OCI-LY7 (cell line): ENCODE data around the gene UPF3B. TPM values are rescaled to one million over a fixed set of nuclear protein-coding genes. Genes with fewer than 3 reads are reported as not detected.
A peak's percentile ranks its signal among the peaks of the same experiment; 100 is the strongest.

ENCODE experiments used
- BruUV-seq: library from RNA; stranded (reverse); fragments of 400-500 nt; replicated peaks from 2 replicates; lab custom pipeline; 2021; lab: Mats Ljungman, UMichigan
- CTCF ChIA-PET: fragments of 300-600 bp; sonication (Branson Sonifier 250); formaldehyde crosslinking; loops from one replicate; lab custom pipeline; 2022; ENCODE audit warnings: antibody characterized with exemption; ENCODE audit not compliant: unreplicated experiment; lab: Charles Lee
- POLR2A ChIA-PET: fragments of 300-600 bp; sonication (Branson Sonifier 250); formaldehyde crosslinking; loops from one replicate; lab custom pipeline; 2022; ENCODE audit warnings: antibody characterized with exemption; lab: Charles Lee
- DNase-seq: peaks from one replicate; pipeline ENCODE4 v3.0.0-alpha.2; 2015; ENCODE audit warnings: low spot score
- H2AFZ ChIP-seq: fragments of 200-600 bp; sonication (generic), shearing (Covaris generic); 2 replicates; pipeline ENCODE4 v1.6.1; 2014; ENCODE audit warnings: mild to moderate bottlenecking, antibody characterized with exemption, low read length, moderate library complexity
- H3K27ac ChIP-seq: fragments of 200-600 bp; sonication (generic); 2 replicates; pipeline ENCODE4 v1.5.1; 2014; ENCODE audit warnings: mixed run types, low read depth, mild to moderate bottlenecking, moderate library complexity, low read length, inconsistent platforms; ENCODE audit not compliant: poor library complexity, severe bottlenecking
- H3K36me3 ChIP-seq: fragments of 200-600 bp; sonication (generic); 2 replicates; pipeline ENCODE4 v1.6.1; 2014; ENCODE audit warnings: mild to moderate bottlenecking, antibody characterized with exemption, low read length, moderate library complexity, mixed read lengths; ENCODE audit not compliant: insufficient read depth
- H3K4me1 ChIP-seq: fragments of 200-600 bp; sonication (generic); 2 replicates; pipeline ENCODE4 v1.5.1; 2014; ENCODE audit warnings: mild to moderate bottlenecking, low read length; ENCODE audit not compliant: insufficient read depth, poor library complexity, severe bottlenecking
- H3K4me2 ChIP-seq: fragments of 200-600 bp; sonication (generic); 2 replicates; pipeline ENCODE4 v1.6.1; 2014; ENCODE audit warnings: mild to moderate bottlenecking, low read length
- H3K4me3 ChIP-seq: fragments of 200-600 bp; sonication (generic); 2 replicates; pipeline ENCODE4 v1.5.1; 2014; ENCODE audit warnings: mild to moderate bottlenecking, low read depth, low read length; ENCODE audit not compliant: poor library complexity, severe bottlenecking
- H3K79me2 ChIP-seq: fragments of 200-600 bp; sonication (generic); 2 replicates; pipeline ENCODE4 v1.6.1; 2016; ENCODE audit warnings: low read depth, mild to moderate bottlenecking, low read length, moderate library complexity, mixed read lengths; ENCODE audit not compliant: insufficient read depth
- H3K9me2 ChIP-seq: fragments of 200-600 bp; sonication (generic); 2 replicates; pipeline ENCODE4 v1.6.1; 2016; ENCODE audit warnings: mild to moderate bottlenecking, low read length, mixed read lengths; ENCODE audit not compliant: insufficient read depth
- H3K9me3 ChIP-seq: fragments of 200-600 bp; sonication (generic); 2 replicates; pipeline ENCODE4 v1.6.1; 2014; ENCODE audit warnings: mild to moderate bottlenecking, mixed run types, low read length, mixed read lengths
- H4K20me1 ChIP-seq: fragments of 200-600 bp; sonication (generic); 2 replicates; pipeline ENCODE4 v1.6.1; 2014; ENCODE audit warnings: mild to moderate bottlenecking, antibody characterized with exemption, low read length, moderate library complexity, mixed read lengths; ENCODE audit not compliant: insufficient read depth
- CTCF ChIP-seq: fragments of 200-600 bp; sonication (generic); conservative IDR thresholded peaks from 2 replicates; pipeline ENCODE4 v1.5.1; 2014; ENCODE audit warnings: mild to moderate bottlenecking, antibody characterized with exemption, low read length, moderate library complexity, mixed read lengths
- EZH2phosphoT487 ChIP-seq: fragments of 200-600 bp; sonication (generic); IDR thresholded peaks from 2 replicates; pipeline ENCODE4 v1.6.1; 2018; ENCODE audit warnings: low read depth, borderline replicate concordance, mild to moderate bottlenecking, mixed run types, antibody characterized with exemption, low read length, moderate library complexity, mixed read lengths
- intact Hi-C: fragments of 100-400 bp; cut with micrococcal nuclease; formaldehyde crosslinking; loops from one replicate; pipeline ENCODE4 v1.10.0; 2022; ENCODE audit not compliant: unreplicated experiment
- total RNA-seq, 2 experiments: library from RNA; depleted of rRNA in 1 of 2; stranded (reverse); fragments of >200 nt in 1 of 2; shearing (Covaris generic) in 1 of 2; gene quantifications; 2 replicates each; pipeline ENCODE4 v1.2.3, GENCODE V29; 2014 to 2022

The UPF3B gene
- total RNA-seq, 2 experiments from 2014 or later = 8.7 to 25.5 TPM

GRCh38 chrX:119802546-119802945, 50.2 kb downstream of the UPF3B start:
- no peaks in the 10 kb centered on the region for H3K9me2 ChIP-seq
- H4K20me1 ChIP-seq = no peaks in the 10 kb centered on the region
- H3K36me3 ChIP-seq = no peaks in the 10 kb centered on the region
- BruUV-seq = no TSS peak
- no peaks in the 10 kb centered on the region for H3K79me2 ChIP-seq
- CTCF ChIA-PET = no interaction called here
- TF ChIP-seq EZH2phosphoT487 = no peak
- no peak overlapping the region for H2AFZ ChIP-seq
- intact Hi-C loops = no loop called here
- H3K9me3 ChIP-seq = no peaks in the 10 kb centered on the region
- POLR2A ChIA-PET = no interaction called here
- H3K4me2 ChIP-seq = no peak overlapping the region
- H3K4me1 ChIP-seq = no peaks in the 10 kb centered on the region
- H3K27ac ChIP-seq = no peak overlapping the region
- DNase-seq = no peak
- no peak overlapping the region for H3K4me3 ChIP-seq

GRCh38 chrX:119801253-119802221, 51.2 kb downstream of the UPF3B start:
- Histone ChIP-seq H3K79me2 (no peaks in the 10 kb centered on the region), H3K9me2 (no peaks in the 10 kb centered on the region), H4K20me1 (no peaks in the 10 kb centered on the region), H3K36me3 (no peaks in the 10 kb centered on the region), H3K4me3 (no peak overlapping the region), H3K4me2 (no peak overlapping the region), H3K27ac (no peak overlapping the region), H3K9me3 (no peaks in the 10 kb centered on the region), H3K4me1 (no peaks in the 10 kb centered on the region), H2AFZ (no peak overlapping the region)
- no peak for TF ChIP-seq EZH2phosphoT487
- TF ChIP-seq CTCF = no peak
- CTCF ChIA-PET = no interaction called here
- intact Hi-C loops = no loop called here
- POLR2A ChIA-PET = interaction anchor here (0.8 to 1.5 kb wide), 2 partner anchors 8 to 10 kb away, joined by 4 read pairs; partner anchors contain the start of gene RPL39
- DNase-seq = no peak
- no TSS peak for BruUV-seq

GRCh38 chrX:119791437-119792231, 61.1 kb downstream of the UPF3B start, which contains the start of gene RPL39:
Gene RPL39 (minus strand): TSS chrX:119791630. CDS start chrX:119791576, 54 bp downstream.
- H3K9me2 ChIP-seq = no peaks in the 10 kb centered on the region
- H2AFZ ChIP-seq = peak within 1 kb of the TSS; percentile 83
- peaks cover 46% of the 10 kb centered on the region for H3K36me3 ChIP-seq
- H3K4me2 ChIP-seq = peak within 1 kb of the TSS; percentile 97
- peaks cover 60% of the 10 kb centered on the region for H3K79me2 ChIP-seq
- H3K4me3 ChIP-seq = peak within 1 kb of the TSS; percentile 99
- DNase-seq = peak; percentile 90
- H3K27ac ChIP-seq = peak within 1 kb of the TSS; percentile 95
- TSS peak; percentile 90 for BruUV-seq
- peaks cover 11% of the 10 kb centered on the region for H4K20me1 ChIP-seq
- H3K9me3 ChIP-seq = no peaks in the 10 kb centered on the region
- no peak for TF ChIP-seq CTCF
- no peak for TF ChIP-seq EZH2phosphoT487
- CTCF ChIA-PET = interaction anchor here (0.7 to 1.1 kb wide), 2 partner anchors 16 to 98 kb away, joined by 3 read pairs; no protein-coding TSS in a partner anchor
- H3K4me1 ChIP-seq = peaks cover 30% of the 10 kb centered on the region
- POLR2A ChIA-PET = interaction anchor here (0.6 to 2.1 kb wide), 15 partner anchors 9 to 509 kb away, joined by 3 to 7 read pairs (median 4); partner anchors contain the start of genes SEPTIN6 and UPF3B
- intact Hi-C loops = loop anchor here (1.0 to 5.0 kb wide), 3 partner anchors 61 to 89 kb away; partner anchors contain the start of gene UPF3B
